BJ (cell line): ENCODE results near the gene MED16. TPM values are rescaled to one million over a fixed set of nuclear protein-coding genes. Genes with fewer than 3 reads are reported as not detected.

ENCODE experiments used
- CTCF ChIA-PET: fragments of 350-600 bp; formaldehyde crosslinking; extraction: SDS; loops from one replicate; lab custom pipeline; 2021; ENCODE audit warnings: antibody characterized with exemption, inconsistent platforms; lab: Yijun Ruan, JAX
- POLR2A ChIA-PET: fragments of 300-600 bp; sonication (Branson Sonifier 250); formaldehyde crosslinking; extraction: SDS; loops from one replicate; lab custom pipeline; 2021; ENCODE audit warnings: antibody characterized with exemption; lab: Charles Lee
- DNase-seq: peaks from one replicate; pipeline ENCODE4 v3.0.0-alpha.2; 2011; ENCODE audit warnings: low read depth
- H3K27me3 ChIP-seq: 2 replicates; pipeline ENCODE4 v1.6.0; 2011; ENCODE audit warnings: low read length; ENCODE audit not compliant: control insufficient read depth, insufficient read depth
- H3K36me3 ChIP-seq: 2 replicates; pipeline ENCODE4 v1.5.1; 2011; ENCODE audit warnings: low read length; ENCODE audit not compliant: control insufficient read depth, insufficient read depth
- H3K4me3 ChIP-seq: 2 replicates; pipeline ENCODE4 v1.5.1; 2011; ENCODE audit warnings: low read depth, mild to moderate bottlenecking, control low read depth, low read length
- CTCF ChIP-seq: IDR thresholded peaks from 2 replicates; pipeline ENCODE4 v1.5.1; 2011; ENCODE audit warnings: low read depth, mild to moderate bottlenecking, control low read depth, inconsistent platforms, low read length, moderate library complexity; ENCODE audit not compliant: insufficient read depth
- polyA plus RNA-seq: library from polyadenylated mRNA; depleted of rRNA; stranded (reverse); fragments of >200 nt; gene quantifications from 2 replicates; pipeline ENCODE4 v1.2.3, GENCODE V29; 2011

Gene MED16
- polyA plus RNA-seq, 1 experiment = 39.8 TPM

- CTCF ChIA-PET = interaction anchor here (1.3 to 1.5 kb wide), 2 partner anchors 54 to 56 kb away, joined by 3 to 7 read pairs; partner anchors contain the start of gene WDR18
- peak overlapping the region; percentile 91 for H3K4me3 ChIP-seq
- POLR2A ChIA-PET = interaction anchor here (0.6 kb wide), 1 partner anchor 28 kb away, joined by 9 read pairs; no protein-coding TSS in a partner anchor
These were observed 34.9 kb upstream of the MED16 start for GRCh38 chr19:927780-928401.

GRCh38 chr19:927351-927779 is 34.4 kb upstream of the MED16 start:
- no peak for TF ChIP-seq CTCF
- Histone ChIP-seq H3K27me3 (no peaks in the 10 kb centered on the region), H3K36me3 (peaks cover 12% of the 10 kb centered on the region), H3K4me3 (peak overlapping the region; percentile 91)
- no peak for DNase-seq
- ChIA-PET POLR2A (no interaction called here), CTCF (interaction anchor here (0.6 to 1.5 kb wide), 4 partner anchors 55 to 179 kb away, joined by 3 to 7 read pairs (median 4); partner anchors contain the start of gene WDR18)

More at GRCh38 chr19:927780-928401, 34.9 kb upstream of the MED16 start:
- Histone ChIP-seq H3K27me3 (no peaks in the 10 kb centered on the region), H3K36me3 (peaks cover 15% of the 10 kb centered on the region)
- no peak for TF ChIP-seq CTCF
- no peak for DNase-seq

GRCh38 chr19:926589-927350 is 33.8 kb upstream of the MED16 start:
- no peak for DNase-seq

GRCh38 chr19:926323-926588 is 33.3 kb upstream of the MED16 start:
- Histone ChIP-seq H3K27me3 (no peaks in the 10 kb centered on the region), H3K4me3 (peak overlapping the region; percentile 91), H3K36me3 (peaks cover 9% of the 10 kb centered on the region)
- ChIA-PET POLR2A (no interaction called here), CTCF (interaction anchor here (1.3 kb wide), 1 partner anchor 58 kb away, joined by 3 read pairs; the partner anchor contains the start of gene WDR18)
- no peak for DNase-seq
- no peak for TF ChIP-seq CTCF

More at GRCh38 chr19:926589-927350, 33.8 kb upstream of the MED16 start:
- TF ChIP-seq CTCF = no peak
- Histone ChIP-seq H3K36me3 (peaks cover 9% of the 10 kb centered on the region), H3K27me3 (no peaks in the 10 kb centered on the region), H3K4me3 (peak overlapping the region; percentile 91)
- ChIA-PET POLR2A (no interaction called here), CTCF (interaction anchor here (0.6 to 1.5 kb wide), 4 partner anchors 55 to 179 kb away, joined by 3 to 7 read pairs (median 4); partner anchors contain the start of gene WDR18)
